Measurements from ENCODE around the gene GMDS. TPM values are rescaled to one million over a fixed set of nuclear protein-coding genes. Genes with fewer than 3 reads are reported as not detected.
A peak's percentile ranks its signal among the peaks of the same experiment; 100 is the strongest.

The GMDS gene
- total RNA-seq, 1 donor from 2014 or later: 5.3 TPM

DNA sequence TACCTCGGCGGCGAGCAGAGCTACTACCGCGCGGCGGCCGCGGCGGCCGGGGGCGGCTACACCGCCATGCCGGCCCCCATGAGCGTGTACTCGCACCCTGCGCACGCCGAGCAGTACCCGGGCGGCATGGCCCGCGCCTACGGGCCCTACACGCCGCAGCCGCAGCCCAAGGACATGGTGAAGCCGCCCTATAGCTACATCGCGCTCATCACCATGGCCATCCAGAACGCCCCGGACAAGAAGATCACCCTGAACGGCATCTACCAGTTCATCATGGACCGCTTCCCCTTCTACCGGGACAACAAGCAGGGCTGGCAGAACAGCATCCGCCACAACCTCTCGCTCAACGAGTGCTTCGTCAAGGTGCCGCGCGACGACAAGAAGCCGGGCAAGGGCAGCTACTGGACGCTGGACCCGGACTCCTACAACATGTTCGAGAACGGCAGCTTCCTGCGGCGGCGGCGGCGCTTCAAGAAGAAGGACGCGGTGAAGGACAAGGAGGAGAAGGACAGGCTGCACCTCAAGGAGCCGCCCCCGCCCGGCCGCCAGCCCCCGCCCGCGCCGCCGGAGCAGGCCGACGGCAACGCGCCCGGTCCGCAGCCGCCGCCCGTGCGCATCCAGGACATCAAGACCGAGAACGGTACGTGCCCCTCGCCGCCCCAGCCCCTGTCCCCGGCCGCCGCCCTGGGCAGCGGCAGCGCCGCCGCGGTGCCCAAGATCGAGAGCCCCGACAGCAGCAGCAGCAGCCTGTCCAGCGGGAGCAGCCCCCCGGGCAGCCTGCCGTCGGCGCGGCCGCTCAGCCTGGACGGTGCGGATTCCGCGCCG, 634.7 kb downstream of the GMDS start:
- intact Hi-C loops (cut with DNase I): loop anchor here (10.0 kb wide), 1 partner anchor 204 kb away; no protein-coding TSS in a partner anchor
- DNase-seq (ENCODE audit: missing footprints) (peak; percentile 78), ATAC-seq (peak; percentile 4)

DNA sequence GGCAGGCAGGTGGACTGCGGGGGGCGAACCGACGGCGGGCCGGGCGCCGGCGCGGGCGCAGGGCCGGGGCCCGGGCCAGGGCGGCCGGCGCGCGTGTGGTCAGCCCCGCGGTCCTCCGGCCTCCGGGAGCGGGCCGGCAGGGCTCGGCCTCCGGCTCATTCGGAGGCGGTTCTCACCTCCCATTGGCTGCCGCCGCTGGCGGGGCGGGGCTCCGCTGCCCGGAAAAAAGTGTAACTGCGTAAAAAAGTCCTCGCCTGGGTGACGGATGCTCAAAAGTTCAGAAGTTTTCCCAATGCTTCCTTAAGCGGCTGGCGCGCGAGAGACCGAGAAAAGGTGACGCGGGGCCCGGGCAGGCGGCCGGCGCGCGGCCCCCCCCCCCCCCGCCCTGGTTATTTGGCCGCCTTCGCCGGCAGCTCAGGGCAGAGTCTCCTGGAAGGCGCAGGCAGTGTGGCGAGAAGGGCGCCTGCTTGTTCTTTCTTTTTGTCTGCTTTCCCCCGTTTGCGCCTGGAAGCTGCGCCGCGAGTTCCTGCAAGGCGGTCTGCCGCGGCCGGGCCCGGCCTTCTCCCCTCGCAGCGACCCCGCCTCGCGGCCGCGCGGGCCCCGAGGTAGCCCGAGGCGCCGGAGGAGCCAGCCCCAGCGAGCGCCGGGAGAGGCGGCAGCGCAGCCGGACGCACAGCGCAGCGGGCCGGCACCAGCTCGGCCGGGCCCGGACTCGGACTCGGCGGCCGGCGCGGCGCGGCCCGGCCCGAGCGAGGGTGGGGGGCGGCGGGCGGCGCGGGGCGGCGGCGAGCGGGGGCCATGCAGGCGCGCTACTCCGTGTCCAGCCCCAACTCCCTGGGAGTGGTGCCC, 635.5 kb downstream of the GMDS start, which contains the start of gene FOXC1:
FOXC1 (plus strand) TSS at position 268 of the 849 bp plus-strand sequence; CDS start at position 799, 531 bp downstream.
- peak; percentile 92 for DNase-seq (ENCODE audit: missing footprints)
- peak; percentile 95 for ATAC-seq
- intact Hi-C loops (cut with DNase I): loop anchor here (1.0 to 10.0 kb wide), 2 partner anchors 205 to 494 kb away; no protein-coding TSS in a partner anchor

DNA sequence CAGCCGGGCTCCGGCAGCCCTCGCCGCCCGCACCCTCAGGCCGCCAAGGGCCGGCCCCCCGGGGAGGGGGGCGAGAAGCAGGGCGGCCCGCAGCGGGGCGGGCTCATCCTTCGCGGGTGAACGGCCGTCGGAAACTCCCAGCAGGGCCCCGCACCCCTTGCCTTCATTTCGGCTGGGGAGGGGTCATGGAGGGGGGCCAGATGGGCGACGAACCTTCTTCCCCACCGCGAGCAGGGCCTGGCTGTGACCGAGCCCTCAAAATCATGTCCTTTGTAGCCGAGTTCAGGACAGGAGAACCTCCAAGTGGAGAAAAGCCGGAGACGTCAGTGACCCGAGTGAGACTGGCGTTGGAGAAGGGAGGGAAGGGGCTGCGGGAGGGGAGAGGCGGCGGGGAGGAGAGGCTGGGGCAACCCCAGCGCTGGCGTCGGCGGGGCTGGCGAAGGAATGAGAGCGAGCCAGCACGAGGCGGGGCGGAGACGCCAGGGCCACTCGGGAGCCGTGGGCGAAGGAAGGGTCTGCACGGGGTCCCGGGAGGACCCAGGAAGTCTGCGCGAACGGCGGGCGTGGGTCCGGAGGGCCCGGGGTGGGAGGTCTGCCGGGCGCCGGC, 636.3 kb downstream of the GMDS start:
- intact Hi-C loops (cut with DNase I): loop anchor here (1.0 kb wide), 1 partner anchor 495 kb away; no protein-coding TSS in a partner anchor
- ATAC-seq (no peak), DNase-seq (ENCODE audit: missing footprints) (no peak)

- intact Hi-C loops (cut with DNase I): loop anchor here (1.0 kb wide), 1 partner anchor 496 kb away; no protein-coding TSS in a partner anchor
- DNase-seq (ENCODE audit: missing footprints) (no peak), ATAC-seq (no peak)
These were observed 637.0 kb downstream of the GMDS start for GRCh38 chr6:1608222-1609040.

GRCh38 chr6:1607516-1608221, 637.7 kb downstream of the GMDS start:
- intact Hi-C loops (cut with DNase I): loop anchor here (2.0 kb wide), 1 partner anchor 589 kb away; no protein-coding TSS in a partner anchor
- DNase-seq (ENCODE audit: missing footprints): no peak
- ATAC-seq: no peak

GRCh38 chr6:1606780-1607515, 638.5 kb downstream of the GMDS start:
- intact Hi-C loops (cut with DNase I): loop anchor here (2.0 kb wide), 1 partner anchor 590 kb away; no protein-coding TSS in a partner anchor
- DNase-seq (ENCODE audit: missing footprints) (no peak), ATAC-seq (no peak)

DNA sequence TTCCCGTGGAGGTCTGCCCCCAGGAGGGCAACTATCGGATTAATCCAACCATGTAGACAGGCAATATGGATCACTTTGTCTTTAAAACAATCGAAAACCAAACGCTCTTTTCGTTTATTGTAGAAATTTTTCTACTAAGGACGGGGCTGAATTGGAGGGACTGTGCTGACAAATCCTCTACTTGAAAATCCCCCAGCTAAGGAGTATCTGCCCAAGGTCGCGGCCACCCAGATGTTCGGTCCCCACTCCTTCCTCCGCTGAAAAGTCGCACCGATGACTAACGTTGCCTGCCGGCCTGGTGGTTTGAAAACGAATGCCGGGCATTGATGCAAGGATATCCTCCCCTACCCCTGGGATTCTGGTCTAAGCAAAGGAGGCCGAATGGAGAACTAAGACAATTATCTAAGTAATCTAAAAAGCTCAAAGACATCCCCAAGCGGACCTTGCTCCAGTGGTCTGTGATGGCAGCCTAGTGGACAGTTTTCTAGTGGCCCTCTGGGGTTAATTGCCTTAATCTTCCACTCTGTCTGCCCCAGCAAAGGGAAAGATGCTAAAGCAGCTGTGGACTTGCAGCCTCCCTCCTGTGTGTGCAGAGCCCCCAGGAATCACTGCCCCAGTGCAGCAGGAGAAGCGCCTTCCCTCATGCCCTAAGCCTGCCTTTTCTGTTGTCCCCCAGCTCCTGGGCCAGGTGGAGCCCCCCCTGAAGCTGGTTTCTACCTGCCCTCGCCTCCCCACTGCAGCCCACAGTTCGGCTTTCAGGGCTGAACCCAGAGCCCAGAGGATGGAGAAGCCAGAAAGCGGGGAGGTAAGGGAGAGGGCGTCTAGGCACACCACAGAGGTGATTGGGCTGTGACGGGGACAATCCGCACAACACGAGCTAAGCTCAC, 639.3 kb downstream of the GMDS start:
- DNase-seq (ENCODE audit: missing footprints) (no peak), ATAC-seq (no peak)
- intact Hi-C loops (cut with DNase I): loop anchor here (2.0 kb wide), 4 partner anchors 499 to 1029 kb away; no protein-coding TSS in a partner anchor

GRCh38 chr6:1605004-1605892, 640.2 kb downstream of the GMDS start:
- peak; percentile 68 for DNase-seq (ENCODE audit: missing footprints)
- intact Hi-C loops (cut with DNase I): loop anchor here (2.0 kb wide), 3 partner anchors 500 to 1030 kb away; no protein-coding TSS in a partner anchor

GRCh38 chr6:1604158-1605003, 641.0 kb downstream of the GMDS start:
- ATAC-seq (peak; percentile 91), DNase-seq (ENCODE audit: missing footprints) (peak; percentile 89)
- intact Hi-C loops (cut with DNase I): loop anchor here (2.0 to 5.0 kb wide), 4 partner anchors 500 to 1030 kb away; no protein-coding TSS in a partner anchor

More at GRCh38 chr6:1605004-1605892, 640.2 kb downstream of the GMDS start:
- no peak for ATAC-seq

- DNase-seq (ENCODE audit: missing footprints) (no peak), ATAC-seq (no peak)
- intact Hi-C loops (cut with DNase I): loop anchor here (2.0 to 5.0 kb wide), 4 partner anchors 501 to 1031 kb away; no protein-coding TSS in a partner anchor
These were observed 641.7 kb downstream of the GMDS start for GRCh38 chr6:1603708-1604107.

- ATAC-seq: no peak
- intact Hi-C loops (cut with DNase I): loop anchor here (5.0 kb wide), 1 partner anchor 845 kb away; no protein-coding TSS in a partner anchor
- no peak for DNase-seq (ENCODE audit: missing footprints)
These were observed 643.2 kb downstream of the GMDS start for GRCh38 chr6:1602049-1602713.

DNA sequence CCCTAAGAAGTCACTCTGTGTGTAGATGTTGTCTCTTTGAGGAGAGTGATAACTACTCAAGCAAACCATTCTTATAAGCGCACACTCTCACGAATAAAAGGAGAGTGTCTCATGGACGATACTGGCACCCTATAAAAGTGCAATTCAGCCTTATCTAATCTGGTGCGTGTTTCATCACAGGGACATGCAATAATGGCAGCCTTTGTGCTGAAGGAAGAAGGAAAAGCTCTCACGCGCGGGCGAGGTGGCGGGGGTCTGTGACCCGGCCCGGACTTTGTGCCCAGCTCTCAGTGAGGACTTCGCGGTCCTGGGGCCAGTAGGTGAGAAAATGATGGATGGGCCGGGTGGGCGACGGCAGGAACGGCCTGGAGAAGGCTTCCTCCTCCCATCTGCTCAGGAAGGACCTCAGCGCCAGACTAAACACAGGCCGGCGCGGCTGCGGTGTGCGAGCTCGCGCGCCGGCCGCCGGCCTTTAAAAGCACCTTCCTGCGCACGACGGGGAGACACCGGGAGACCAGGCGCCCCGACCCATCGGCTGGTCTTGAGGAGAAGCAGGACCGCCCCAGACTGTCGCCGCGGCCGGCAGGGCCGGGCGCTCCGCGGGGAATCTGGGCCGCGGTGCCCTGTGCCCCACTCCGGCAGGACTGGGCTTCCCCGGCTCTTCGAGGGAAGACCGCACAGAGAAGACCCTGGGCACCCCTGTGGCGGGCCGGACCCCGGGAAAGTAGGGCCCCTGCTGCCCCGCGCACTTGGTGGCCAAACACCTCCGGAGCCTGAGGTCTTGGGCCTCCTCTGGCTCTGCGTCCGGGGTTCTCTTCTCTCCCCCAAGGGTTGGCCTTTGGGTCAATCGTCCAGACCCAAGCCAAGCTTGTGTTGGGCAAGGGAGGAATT, 644.0 kb downstream of the GMDS start:
- intact Hi-C loops (cut with DNase I): loop anchor here (5.0 kb wide), 1 partner anchor 846 kb away; no protein-coding TSS in a partner anchor
- DNase-seq (ENCODE audit: missing footprints) (no peak), ATAC-seq (no peak)

Data from Right ventricle myocardium inferior (tissue), 1 donor.